GM12875 (cell line): ENCODE data around the gene PIK3C3.

Experiments used
- H3K4me3 ChIP-seq: one replicate; pipeline ENCODE4 v1.5.1; 2011; ENCODE audit warnings: low read depth, low read length, control low read depth
- TF ChIP-seq, protein P1 (sequence below): IDR thresholded peaks from 2 replicates; pipeline ENCODE4 v1.5.1; 2011; ENCODE audit warnings: low read depth, mild to moderate bottlenecking, control low read depth, inconsistent platforms, low read length, moderate library complexity, borderline replicate concordance; ENCODE audit not compliant: insufficient read depth

PIK3C3 gene

DNA sequence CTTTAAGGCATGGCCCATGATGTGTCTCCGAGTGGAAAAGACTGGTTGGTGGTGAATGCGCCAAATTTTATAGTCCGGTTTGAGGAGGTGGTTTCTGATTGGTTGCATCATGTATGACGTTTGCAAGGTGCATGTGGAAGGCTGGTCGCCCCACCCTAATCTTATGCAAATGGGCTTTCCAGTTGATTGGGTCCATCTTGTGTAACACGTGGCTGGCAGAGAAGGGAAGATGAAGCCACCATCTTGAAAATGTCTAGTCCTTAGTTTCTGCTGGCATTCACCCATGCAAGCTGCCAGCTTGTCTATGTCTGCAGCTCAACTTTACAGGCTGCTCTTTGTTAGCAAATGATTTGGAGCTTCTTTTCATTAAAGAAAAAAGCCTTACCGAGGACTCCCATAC, 132.2 kb downstream of the PIK3C3 start:
- H3K4me3 ChIP-seq, result no peak overlapping the region
- TF ChIP-seq, protein P1, sequence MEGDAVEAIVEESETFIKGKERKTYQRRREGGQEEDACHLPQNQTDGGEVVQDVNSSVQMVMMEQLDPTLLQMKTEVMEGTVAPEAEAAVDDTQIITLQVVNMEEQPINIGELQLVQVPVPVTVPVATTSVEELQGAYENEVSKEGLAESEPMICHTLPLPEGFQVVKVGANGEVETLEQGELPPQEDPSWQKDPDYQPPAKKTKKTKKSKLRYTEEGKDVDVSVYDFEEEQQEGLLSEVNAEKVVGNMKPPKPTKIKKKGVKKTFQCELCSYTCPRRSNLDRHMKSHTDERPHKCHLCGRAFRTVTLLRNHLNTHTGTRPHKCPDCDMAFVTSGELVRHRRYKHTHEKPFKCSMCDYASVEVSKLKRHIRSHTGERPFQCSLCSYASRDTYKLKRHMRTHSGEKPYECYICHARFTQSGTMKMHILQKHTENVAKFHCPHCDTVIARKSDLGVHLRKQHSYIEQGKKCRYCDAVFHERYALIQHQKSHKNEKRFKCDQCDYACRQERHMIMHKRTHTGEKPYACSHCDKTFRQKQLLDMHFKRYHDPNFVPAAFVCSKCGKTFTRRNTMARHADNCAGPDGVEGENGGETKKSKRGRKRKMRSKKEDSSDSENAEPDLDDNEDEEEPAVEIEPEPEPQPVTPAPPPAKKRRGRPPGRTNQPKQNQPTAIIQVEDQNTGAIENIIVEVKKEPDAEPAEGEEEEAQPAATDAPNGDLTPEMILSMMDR, result no peak

DNA sequence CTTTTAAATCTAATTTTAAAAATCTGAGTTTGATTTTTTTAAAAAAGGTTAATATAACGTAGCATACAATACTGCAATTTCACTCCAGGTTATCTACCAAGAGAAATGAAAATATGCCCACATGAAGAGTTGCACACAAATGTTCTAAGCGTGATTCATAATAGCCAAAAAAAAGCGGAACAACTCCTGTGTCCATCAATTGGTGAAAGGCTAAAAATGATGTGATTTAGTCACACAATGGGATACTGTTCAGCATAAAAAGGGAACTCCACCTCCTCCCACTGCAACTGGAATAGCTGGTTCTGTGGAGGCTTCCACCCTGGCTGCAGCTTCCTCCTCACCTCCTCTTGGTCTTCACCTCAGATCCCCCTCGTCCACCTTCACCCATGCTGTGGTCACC, 132.8 kb downstream of the PIK3C3 start:
- TF ChIP-seq, protein P1, result no peak
- H3K4me3 ChIP-seq, result no peak overlapping the region

DNA sequence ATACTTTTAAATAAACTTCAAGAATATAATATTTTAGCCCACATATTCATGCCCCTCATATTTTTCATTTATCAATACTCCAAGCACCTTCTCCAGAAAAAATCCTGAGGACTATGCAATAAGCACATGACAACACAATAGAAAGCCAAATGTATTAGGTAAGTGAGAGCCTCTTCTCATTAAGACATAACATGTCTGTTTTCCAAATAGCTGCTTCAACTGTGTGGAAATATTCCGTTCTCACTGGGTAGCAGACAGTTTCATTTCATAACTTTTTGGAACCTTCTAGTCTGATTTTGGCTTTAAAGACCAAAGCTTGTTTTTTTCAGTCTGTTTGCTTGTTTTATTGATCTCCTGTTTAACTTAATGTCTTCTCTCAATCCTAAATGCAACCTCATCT, 137.8 kb downstream of the PIK3C3 start:
- no peak overlapping the region for H3K4me3 ChIP-seq
- TF ChIP-seq, protein P1, result no peak

DNA sequence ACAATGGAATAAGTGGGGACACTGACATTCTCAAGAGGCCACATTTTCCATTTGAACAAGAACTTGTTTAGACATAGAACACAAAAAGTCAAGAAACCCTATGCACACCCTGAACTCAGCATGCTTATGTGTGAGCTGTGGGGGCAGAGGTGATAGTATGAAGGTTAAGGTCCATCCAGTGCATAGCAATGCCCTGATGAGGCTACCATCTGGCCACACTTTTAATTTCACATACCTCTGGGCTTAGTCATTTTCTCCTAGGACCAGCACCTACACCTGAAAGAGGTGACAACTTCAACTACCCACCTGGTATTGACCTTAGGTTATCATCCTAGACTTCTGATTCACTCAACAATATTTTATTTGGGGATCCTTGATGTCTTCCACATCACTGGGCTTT, 139.8 kb downstream of the PIK3C3 start:
- no peak overlapping the region for H3K4me3 ChIP-seq
- TF ChIP-seq, protein P1, result no peak

DNA sequence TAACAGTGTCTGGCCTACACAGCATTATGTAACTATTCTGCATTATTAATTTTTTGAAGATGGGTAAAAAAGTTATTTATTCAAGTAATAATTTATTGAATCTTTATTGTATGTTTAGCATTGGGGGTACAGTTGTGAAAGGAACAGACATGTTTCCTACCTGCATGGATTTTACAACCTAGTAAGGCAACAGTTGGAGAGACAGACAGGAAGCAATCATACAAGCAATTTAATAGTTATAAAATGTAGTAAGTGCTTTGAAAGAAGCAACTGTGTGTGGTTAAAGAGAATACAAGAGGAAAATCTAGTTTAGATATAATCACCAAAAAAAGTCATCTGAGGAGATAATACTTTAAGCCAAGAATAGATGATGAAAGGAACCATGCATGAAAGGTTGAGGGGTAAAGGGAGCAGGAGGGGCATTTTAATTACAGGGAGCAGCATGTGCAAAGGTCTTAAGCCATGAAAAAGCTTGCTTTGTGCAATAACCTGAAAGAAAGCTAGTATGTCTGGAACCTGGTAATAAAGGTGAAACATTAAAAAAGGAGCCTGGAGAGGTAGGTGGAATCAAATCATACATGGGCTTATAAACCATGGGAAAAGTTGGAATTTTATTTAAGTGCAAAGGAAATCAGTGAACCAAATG, 140.8 kb downstream of the PIK3C3 start:
- TF ChIP-seq, protein P1, result no peak

DNA sequence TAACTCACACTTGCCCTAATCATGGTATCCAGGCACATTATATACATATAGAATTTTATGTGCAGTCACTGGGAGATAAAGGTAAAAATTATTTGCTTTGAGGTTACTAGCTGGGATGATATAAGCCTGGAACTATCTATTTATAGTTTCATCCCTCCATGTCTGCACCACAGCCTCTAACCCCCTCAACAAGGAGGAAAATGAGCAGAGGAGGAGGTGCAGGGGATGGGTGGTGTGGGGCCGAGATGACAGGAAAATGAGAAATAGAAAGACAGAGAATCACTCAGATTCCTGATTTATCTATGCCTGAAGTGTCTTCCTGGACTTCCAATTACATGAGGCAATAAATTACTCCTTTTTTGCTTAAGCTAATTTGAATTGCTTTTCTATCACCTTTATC, 145.2 kb downstream of the PIK3C3 start:
- TF ChIP-seq, protein P1, result no peak
- no peak overlapping the region for H3K4me3 ChIP-seq

More for the DNA sequence above, 140.8 kb downstream of the PIK3C3 start:
- no peak overlapping the region for H3K4me3 ChIP-seq

DNA sequence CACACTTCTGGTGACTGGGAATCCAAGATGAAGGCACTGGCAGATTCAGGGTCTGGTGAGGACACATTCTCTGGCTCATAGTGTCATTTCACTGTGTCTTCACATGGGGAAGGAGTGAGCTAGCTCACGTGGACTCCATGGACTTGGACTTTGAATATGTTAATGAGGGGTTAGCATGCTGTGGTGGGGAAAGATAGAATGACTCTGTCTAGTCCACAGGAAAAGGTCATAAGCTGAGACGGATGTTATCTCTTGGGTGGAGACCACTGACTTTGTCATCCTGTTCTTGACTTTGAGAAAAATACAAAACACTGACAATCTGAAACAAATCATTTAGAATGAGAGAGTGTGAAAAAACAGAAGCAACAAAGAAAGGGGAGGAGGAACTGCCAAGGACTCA, 145.9 kb downstream of the PIK3C3 start:
- no peak overlapping the region for H3K4me3 ChIP-seq
- TF ChIP-seq, protein P1, result no peak
